Fibroblast of lung (primary cell): ENCODE data around the gene CBL. TPM values are rescaled to one million over a fixed set of nuclear protein-coding genes. Genes with fewer than 3 reads are reported as not detected.
"Not testable (repeated sequence)": the region's sequence is repeated elsewhere in the genome, so short reads cannot be mapped to it uniquely, and the experiment has no call there.

Experiments used
- DNase-seq, 2 donors: peaks; one replicate each; pipeline versions ENCODE4 v3.0.0 to v3.0.0-alpha.2; 2010; ENCODE audit warnings: low read depth in 2 of 2
- H2AFZ ChIP-seq: 2 replicates; pipeline ENCODE4 v1.5.1; 2012; ENCODE audit warnings: low read length, control low read depth, inconsistent platforms
- H3K27ac ChIP-seq: 2 replicates; pipeline ENCODE4 v1.5.1; 2011; ENCODE audit warnings: low read length, control low read depth; ENCODE audit not compliant: insufficient read depth
- H3K27me3 ChIP-seq: 2 replicates; pipeline ENCODE4 v1.5.1; 2011; ENCODE audit warnings: mild to moderate bottlenecking, low read length; ENCODE audit not compliant: control insufficient read depth, insufficient read depth
- H3K36me3 ChIP-seq: 2 replicates; pipeline ENCODE4 v1.5.1; 2011; ENCODE audit warnings: low read length; ENCODE audit not compliant: control insufficient read depth, insufficient read depth
- H3K4me1 ChIP-seq: 2 replicates; pipeline ENCODE4 v1.5.1; 2011; ENCODE audit warnings: low read length; ENCODE audit not compliant: control insufficient read depth, insufficient read depth; ENCODE audit errors: extremely low read depth
- H3K4me2 ChIP-seq: 2 replicates; pipeline ENCODE4 v1.5.1; 2011; ENCODE audit warnings: low read length, control low read depth; ENCODE audit not compliant: insufficient read depth; ENCODE audit errors: extremely low read depth
- H3K4me3 ChIP-seq, 4 experiments: fragments of 200-600 bp in 1 of 4; sonication (generic) in 1 of 4; replicated peaks in 1 of 4; 2 replicates each; pipeline ENCODE4 v1.5.1; 2011 to 2016; ENCODE audit warnings: low read length in 4 of 4, low read depth in 3 of 4, mild to moderate bottlenecking in 3 of 4, control low read depth in 2 of 4, inconsistent platforms in 1 of 4, mixed read lengths in 1 of 4; ENCODE audit not compliant: insufficient read depth in 1 of 4; ENCODE audit errors: control extremely low read depth in 1 of 4
- H3K79me2 ChIP-seq: 2 replicates; pipeline ENCODE4 v1.5.1; 2012; ENCODE audit warnings: mild to moderate bottlenecking, low read length, inconsistent platforms; ENCODE audit not compliant: control insufficient read depth, insufficient read depth
- H3K9ac ChIP-seq: 2 replicates; pipeline ENCODE4 v1.5.1; 2011; ENCODE audit warnings: mild to moderate bottlenecking, low read length, control low read depth; ENCODE audit not compliant: insufficient read depth
- H3K9me3 ChIP-seq: 2 replicates; pipeline ENCODE4 v1.5.1; 2012; ENCODE audit warnings: low read depth, low read length; ENCODE audit not compliant: control insufficient read depth, insufficient read depth
- H4K20me1 ChIP-seq: 2 replicates; pipeline ENCODE4 v1.5.1; 2011; ENCODE audit warnings: low read length; ENCODE audit not compliant: control insufficient read depth, insufficient read depth; ENCODE audit errors: extremely low read depth
- CTCF ChIP-seq, 2 donors: IDR thresholded peaks in 1 of 2; conservative IDR thresholded peaks in 1 of 2; 1 replicate in 1 of 2; 2 replicates in 1 of 2; pipeline ENCODE4 v1.5.1; 2011 to 2012; ENCODE audit warnings: low read length in 2 of 2, control low read depth in 1 of 2, inconsistent platforms in 1 of 2, low read depth in 1 of 2, mild to moderate bottlenecking in 1 of 2
- EZH2 ChIP-seq: IDR thresholded peaks from 2 replicates; pipeline ENCODE4 v1.5.1; 2012; ENCODE audit warnings: low read length, control low read depth, mild to moderate bottlenecking; ENCODE audit errors: missing control alignments
- polyA plus RNA-seq, 2 donors: library from polyadenylated mRNA; depleted of rRNA in 1 of 2; stranded (reverse) in 1 of 2; unstranded in 1 of 2; fragments of >200 nt; gene quantifications; 2 replicates each; pipeline ENCODE4 v1.2.1, GENCODE V29; 2011 to 2012; ENCODE audit warnings: missing spikeins in 1 of 2
- total RNA-seq: library from RNA; depleted of rRNA; stranded (reverse); fragments of >200 nt; gene quantifications from 2 replicates; pipeline ENCODE4 v1.2.1, GENCODE V29; 2014

The CBL gene
- total and polyA plus RNA-seq, 2 donors (not counting 1 experiment from before 2014, with no cell fraction given): 11.1 to 12.4 TPM

GRCh38 chr11:119181677-119182412, 24.3 kb upstream of the CBL start:
- DNase-seq: no peak
- H3K9ac ChIP-seq: no peak overlapping the region
- no peaks in the 10 kb centered on the region for H3K4me1 ChIP-seq
- peaks cover 5% of the 10 kb centered on the region for H3K27me3 ChIP-seq
- no peak overlapping the region for H3K27ac ChIP-seq
- no peak overlapping the region for H3K4me2 ChIP-seq
- H2AFZ ChIP-seq: no peak overlapping the region
- H3K79me2 ChIP-seq: no peaks in the 10 kb centered on the region
- TF ChIP-seq EZH2 (no peak), CTCF (conservative IDR thresholded peaks at IDR 0.05 in 1 of 2, IDR thresholded peaks at IDR 0.05 in 1 of 2; ENCODE audit: low read depth in 1 of 2, low read length in 2 of 2) (no peak)
- H3K36me3 ChIP-seq: peaks cover 2% of the 10 kb centered on the region
- H3K9me3 ChIP-seq: no peaks in the 10 kb centered on the region
- no peak overlapping the region for H3K4me3 ChIP-seq
- H4K20me1 ChIP-seq: no peaks in the 10 kb centered on the region

- H3K4me3 ChIP-seq, H4K20me1 ChIP-seq, H3K4me2 ChIP-seq, H3K79me2 ChIP-seq, H3K36me3 ChIP-seq, DNase-seq, H3K4me1 ChIP-seq, H3K9ac ChIP-seq, H3K9me3 ChIP-seq, H3K27ac ChIP-seq, H2AFZ ChIP-seq: not testable (repeated sequence)
- H3K27me3 ChIP-seq: peaks cover 15% of the 10 kb centered on the region
Measured at GRCh38 chr11:119184399-119184798, 21.7 kb upstream of the CBL start.

GRCh38 chr11:119185981-119186634, 20.0 kb upstream of the CBL start:
- Histone ChIP-seq H3K27me3 (peaks cover 16% of the 10 kb centered on the region), H4K20me1 (no peaks in the 10 kb centered on the region), H2AFZ (no peak overlapping the region), H3K36me3 (no peaks in the 10 kb centered on the region), H3K4me3 (no peak overlapping the region), H3K9me3 (no peaks in the 10 kb centered on the region), H3K4me2 (no peak overlapping the region), H3K9ac (no peak overlapping the region), H3K79me2 (no peaks in the 10 kb centered on the region), H3K27ac (no peak overlapping the region), H3K4me1 (no peaks in the 10 kb centered on the region)
- no peak for TF ChIP-seq CTCF (conservative IDR thresholded peaks at IDR 0.05 in 1 of 2, IDR thresholded peaks at IDR 0.05 in 1 of 2; ENCODE audit: low read depth in 1 of 2, low read length in 2 of 2)
- no peak for TF ChIP-seq EZH2
- no peak for DNase-seq
